NCI-H345 (cell line): ENCODE results near the gene MAP3K15.
"Not testable (repeated sequence)": the region's sequence is repeated elsewhere in the genome, so short reads cannot be mapped to it uniquely, and the experiment has no call there.

Experiments used
- DNase-seq: peaks from one replicate; lab custom pipeline; 2025; lab: John Stamatoyannopoulos, UW

Gene MAP3K15

GRCh38 chrX:19532709-19533108, 17.4 kb upstream of the MAP3K15 start:
- no peak for DNase-seq

- DNase-seq: no peak
Measured at GRCh38 chrX:19517965-19518364, 2.7 kb upstream of the MAP3K15 start.

GRCh38 chrX:19515615-19516105, 352 bp upstream of the MAP3K15 start:
- no peak for DNase-seq

- DNase-seq: peak; percentile 55
Measured at GRCh38 chrX:19513383-19513782, 1.9 kb downstream of the MAP3K15 start.

- no peak for DNase-seq
Measured at GRCh38 chrX:19512961-19513360, 2.3 kb downstream of the MAP3K15 start.

- no peak for DNase-seq
Measured at GRCh38 chrX:19512359-19512758, 2.9 kb downstream of the MAP3K15 start.

GRCh38 chrX:19511796-19512195, 3.5 kb downstream of the MAP3K15 start:
- not testable (repeated sequence) for DNase-seq

GRCh38 chrX:19496711-19497110, 18.6 kb downstream of the MAP3K15 start:
- DNase-seq: no peak

GRCh38 chrX:19487520-19488200, 27.6 kb downstream of the MAP3K15 start:
- no peak for DNase-seq

GRCh38 chrX:19479458-19479857, 35.9 kb downstream of the MAP3K15 start:
- no peak for DNase-seq

GRCh38 chrX:19468383-19468782, 46.9 kb downstream of the MAP3K15 start:
- not testable (repeated sequence) for DNase-seq

- no peak for DNase-seq
Measured at GRCh38 chrX:19462879-19463278, 52.4 kb downstream of the MAP3K15 start.

- no peak for DNase-seq
Measured at GRCh38 chrX:19462231-19462630, 53.1 kb downstream of the MAP3K15 start.

- DNase-seq: no peak
Measured at GRCh38 chrX:19457662-19458061, 57.6 kb downstream of the MAP3K15 start.

GRCh38 chrX:19448077-19448476, 67.2 kb downstream of the MAP3K15 start:
- no peak for DNase-seq

- DNase-seq: no peak
Measured at GRCh38 chrX:19446397-19446796, 68.9 kb downstream of the MAP3K15 start.

GRCh38 chrX:19445772-19446171, 69.5 kb downstream of the MAP3K15 start:
- DNase-seq: not testable (repeated sequence)

- no peak for DNase-seq
Measured at GRCh38 chrX:19443869-19444526, 71.3 kb downstream of the MAP3K15 start.

- no peak for DNase-seq
Measured at GRCh38 chrX:19440713-19441112, 74.6 kb downstream of the MAP3K15 start.

- DNase-seq: not testable (repeated sequence)
Measured at GRCh38 chrX:19422661-19423060, 92.6 kb downstream of the MAP3K15 start.

GRCh38 chrX:19410259-19410658, 105.0 kb downstream of the MAP3K15 start:
- no peak for DNase-seq

- no peak for DNase-seq
Measured at GRCh38 chrX:19403696-19404095, 111.6 kb downstream of the MAP3K15 start.

GRCh38 chrX:19392703-19393102, 122.6 kb downstream of the MAP3K15 start:
- DNase-seq: no peak

- no peak for DNase-seq
Measured at GRCh38 chrX:19392078-19392477, 123.2 kb downstream of the MAP3K15 start.
